Upper lobe of left lung (tissue), 4 donors: ENCODE results near the gene SPDYC.

Source experiments
- EP300 ChIP-seq, 4 donors: sonication (generic); formaldehyde crosslinking; IDR thresholded peaks; one replicate each; pipeline ENCODE4 v1.5.1; 2017; ENCODE audit warnings: antibody characterized with exemption in 4 of 4, control low read depth in 2 of 4
- TF ChIP-seq, protein P1 (sequence below), 6 experiments: fragments of 450-650 bp in 4 of 6; fragments of 200-600 bp in 2 of 6; sonication (generic) in 2 of 6; IDR thresholded peaks; one replicate each; pipeline ENCODE4 v1.5.1; 2016 to 2019; ENCODE audit warnings: antibody characterized with exemption in 6 of 6

DNA sequence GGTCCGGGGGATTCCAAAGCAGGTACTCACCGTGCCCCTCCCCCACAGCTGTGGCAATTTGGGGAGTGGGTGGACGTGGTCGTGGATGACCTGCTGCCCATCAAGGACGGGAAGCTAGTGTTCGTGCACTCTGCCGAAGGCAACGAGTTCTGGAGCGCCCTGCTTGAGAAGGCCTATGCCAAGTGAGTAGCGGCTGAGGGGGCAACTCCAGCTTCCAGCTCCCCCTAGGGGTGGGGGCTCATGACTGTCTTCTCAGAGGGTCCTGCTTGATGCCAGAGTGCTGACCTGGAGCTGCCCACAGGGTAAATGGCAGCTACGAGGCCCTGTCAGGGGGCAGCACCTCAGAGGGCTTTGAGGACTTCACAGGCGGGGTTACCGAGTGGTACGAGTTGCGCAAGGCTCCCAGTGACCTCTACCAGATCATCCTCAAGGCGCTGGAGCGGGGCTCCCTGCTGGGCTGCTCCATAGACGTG lies 15.9 kb downstream of the SPDYC start:
- TF ChIP-seq, protein P1, sequence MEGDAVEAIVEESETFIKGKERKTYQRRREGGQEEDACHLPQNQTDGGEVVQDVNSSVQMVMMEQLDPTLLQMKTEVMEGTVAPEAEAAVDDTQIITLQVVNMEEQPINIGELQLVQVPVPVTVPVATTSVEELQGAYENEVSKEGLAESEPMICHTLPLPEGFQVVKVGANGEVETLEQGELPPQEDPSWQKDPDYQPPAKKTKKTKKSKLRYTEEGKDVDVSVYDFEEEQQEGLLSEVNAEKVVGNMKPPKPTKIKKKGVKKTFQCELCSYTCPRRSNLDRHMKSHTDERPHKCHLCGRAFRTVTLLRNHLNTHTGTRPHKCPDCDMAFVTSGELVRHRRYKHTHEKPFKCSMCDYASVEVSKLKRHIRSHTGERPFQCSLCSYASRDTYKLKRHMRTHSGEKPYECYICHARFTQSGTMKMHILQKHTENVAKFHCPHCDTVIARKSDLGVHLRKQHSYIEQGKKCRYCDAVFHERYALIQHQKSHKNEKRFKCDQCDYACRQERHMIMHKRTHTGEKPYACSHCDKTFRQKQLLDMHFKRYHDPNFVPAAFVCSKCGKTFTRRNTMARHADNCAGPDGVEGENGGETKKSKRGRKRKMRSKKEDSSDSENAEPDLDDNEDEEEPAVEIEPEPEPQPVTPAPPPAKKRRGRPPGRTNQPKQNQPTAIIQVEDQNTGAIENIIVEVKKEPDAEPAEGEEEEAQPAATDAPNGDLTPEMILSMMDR (IDR thresholded peaks at IDR 0.05) = no peak
- no peak for TF ChIP-seq EP300 (IDR thresholded peaks at IDR 0.05)
